Measurements from ENCODE around the gene MACF1.

- TF ChIP-seq RFX5 (IDR thresholded peaks at IDR 0.05; ENCODE audit: low read length) (no peak), TEAD4 (IDR thresholded peaks at IDR 0.05; ENCODE audit: borderline replicate concordance, insufficient read depth) (no peak), USF2 (IDR thresholded peaks at IDR 0.05; ENCODE audit: borderline replicate concordance, low read depth, low read length) (no peak), GABPA (IDR thresholded peaks at IDR 0.05; ENCODE audit: low read depth) (no peak), NRF1 (IDR thresholded peaks at IDR 0.05; ENCODE audit: low read depth, low read length) (no peak), RCOR1 (IDR thresholded peaks at IDR 0.05; ENCODE audit: low read length) (no peak), JUND (IDR thresholded peaks at IDR 0.05) (no peak), SIN3A (IDR thresholded peaks at IDR 0.05; ENCODE audit: borderline replicate concordance, low read depth, low read length) (no peak)
- TF ChIP-seq, protein P1, sequence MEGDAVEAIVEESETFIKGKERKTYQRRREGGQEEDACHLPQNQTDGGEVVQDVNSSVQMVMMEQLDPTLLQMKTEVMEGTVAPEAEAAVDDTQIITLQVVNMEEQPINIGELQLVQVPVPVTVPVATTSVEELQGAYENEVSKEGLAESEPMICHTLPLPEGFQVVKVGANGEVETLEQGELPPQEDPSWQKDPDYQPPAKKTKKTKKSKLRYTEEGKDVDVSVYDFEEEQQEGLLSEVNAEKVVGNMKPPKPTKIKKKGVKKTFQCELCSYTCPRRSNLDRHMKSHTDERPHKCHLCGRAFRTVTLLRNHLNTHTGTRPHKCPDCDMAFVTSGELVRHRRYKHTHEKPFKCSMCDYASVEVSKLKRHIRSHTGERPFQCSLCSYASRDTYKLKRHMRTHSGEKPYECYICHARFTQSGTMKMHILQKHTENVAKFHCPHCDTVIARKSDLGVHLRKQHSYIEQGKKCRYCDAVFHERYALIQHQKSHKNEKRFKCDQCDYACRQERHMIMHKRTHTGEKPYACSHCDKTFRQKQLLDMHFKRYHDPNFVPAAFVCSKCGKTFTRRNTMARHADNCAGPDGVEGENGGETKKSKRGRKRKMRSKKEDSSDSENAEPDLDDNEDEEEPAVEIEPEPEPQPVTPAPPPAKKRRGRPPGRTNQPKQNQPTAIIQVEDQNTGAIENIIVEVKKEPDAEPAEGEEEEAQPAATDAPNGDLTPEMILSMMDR (IDR thresholded peaks at IDR 0.05) = no peak
- TF ChIP-seq, protein P2, sequence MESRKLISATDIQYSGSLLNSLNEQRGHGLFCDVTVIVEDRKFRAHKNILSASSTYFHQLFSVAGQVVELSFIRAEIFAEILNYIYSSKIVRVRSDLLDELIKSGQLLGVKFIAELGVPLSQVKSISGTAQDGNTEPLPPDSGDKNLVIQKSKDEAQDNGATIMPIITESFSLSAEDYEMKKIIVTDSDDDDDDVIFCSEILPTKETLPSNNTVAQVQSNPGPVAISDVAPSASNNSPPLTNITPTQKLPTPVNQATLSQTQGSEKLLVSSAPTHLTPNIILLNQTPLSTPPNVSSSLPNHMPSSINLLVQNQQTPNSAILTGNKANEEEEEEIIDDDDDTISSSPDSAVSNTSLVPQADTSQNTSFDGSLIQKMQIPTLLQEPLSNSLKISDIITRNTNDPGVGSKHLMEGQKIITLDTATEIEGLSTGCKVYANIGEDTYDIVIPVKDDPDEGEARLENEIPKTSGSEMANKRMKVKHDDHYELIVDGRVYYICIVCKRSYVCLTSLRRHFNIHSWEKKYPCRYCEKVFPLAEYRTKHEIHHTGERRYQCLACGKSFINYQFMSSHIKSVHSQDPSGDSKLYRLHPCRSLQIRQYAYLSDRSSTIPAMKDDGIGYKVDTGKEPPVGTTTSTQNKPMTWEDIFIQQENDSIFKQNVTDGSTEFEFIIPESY (IDR thresholded peaks at IDR 0.05; ENCODE audit: borderline replicate concordance, low read depth) = no peak
Observed at GRCh38 chr1:39376656-39377055, 172.2 kb downstream of the MACF1 start.

Measured in SK-N-SH (cell line).